Vagina (tissue), 2 donors: ENCODE measurements around the gene PACC1.

Experiments
- POLR2A ChIP-seq, 2 donors: fragments of 450-650 bp; IDR thresholded peaks; one replicate each; pipeline ENCODE4 v1.6.1; 2017; ENCODE audit warnings: antibody characterized with exemption in 2 of 2, mild to moderate bottlenecking in 2 of 2, moderate library complexity in 2 of 2
- POLR2AphosphoS5 ChIP-seq, 2 donors: sonication (generic); formaldehyde crosslinking; IDR thresholded peaks; one replicate each; pipeline ENCODE4 v1.9.0; 2017; ENCODE audit warnings: antibody characterized with exemption in 2 of 2, mild to moderate bottlenecking in 2 of 2, low read depth in 1 of 2; ENCODE audit not compliant: insufficient read depth in 1 of 2
- TF ChIP-seq, protein P1 (sequence below), 3 experiments: fragments of 450-650 bp in 2 of 3; fragments of 200-600 bp in 1 of 3; sonication (generic) in 1 of 3; IDR thresholded peaks; one replicate each; pipeline ENCODE4 v1.5.1; 2017 to 2019; ENCODE audit warnings: antibody characterized with exemption in 3 of 3, mild to moderate bottlenecking in 2 of 3, moderate library complexity in 2 of 3

DNA sequence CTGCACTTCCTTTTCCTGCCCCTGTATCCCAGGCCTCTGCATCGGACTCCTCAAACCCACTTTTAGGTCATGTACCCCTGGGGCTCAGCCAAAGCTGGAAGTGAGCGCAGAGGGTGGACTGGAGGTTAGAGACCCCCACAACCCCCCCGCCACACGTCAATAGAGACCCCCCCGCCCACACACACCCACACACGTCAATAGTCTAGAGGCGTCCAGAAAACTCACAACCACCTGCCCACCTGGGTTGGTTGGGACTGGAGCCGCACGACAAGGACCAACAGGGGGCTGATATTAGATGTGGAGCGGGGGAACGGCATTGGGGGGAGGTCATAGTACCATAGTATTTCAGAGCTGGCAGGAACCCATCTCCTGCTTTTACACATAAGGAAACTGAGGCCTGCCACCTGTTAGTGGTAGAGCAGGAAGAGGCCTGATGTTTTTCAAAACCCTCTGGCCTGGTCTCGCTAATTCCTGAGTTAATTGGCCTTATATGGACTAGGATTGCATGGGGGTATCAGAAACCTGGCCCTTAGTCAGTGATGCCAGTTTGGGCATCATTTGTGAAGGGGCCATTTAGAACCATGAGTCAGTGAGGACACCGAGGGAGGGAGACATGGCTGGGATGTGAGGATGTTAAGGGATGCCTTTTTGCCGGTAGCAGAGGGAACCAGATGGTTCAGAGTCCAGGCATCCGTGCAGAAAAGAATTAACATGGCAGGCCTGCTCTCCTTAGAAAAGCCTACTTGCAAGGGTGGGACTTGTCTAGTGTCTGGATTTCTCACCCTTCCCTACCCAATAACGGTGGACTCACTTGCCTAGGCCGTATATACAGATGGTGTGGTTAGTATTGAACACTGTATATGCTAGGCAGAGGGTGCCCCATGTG is 19.1 kb upstream of the PACC1 start:
- TF ChIP-seq, protein P1, sequence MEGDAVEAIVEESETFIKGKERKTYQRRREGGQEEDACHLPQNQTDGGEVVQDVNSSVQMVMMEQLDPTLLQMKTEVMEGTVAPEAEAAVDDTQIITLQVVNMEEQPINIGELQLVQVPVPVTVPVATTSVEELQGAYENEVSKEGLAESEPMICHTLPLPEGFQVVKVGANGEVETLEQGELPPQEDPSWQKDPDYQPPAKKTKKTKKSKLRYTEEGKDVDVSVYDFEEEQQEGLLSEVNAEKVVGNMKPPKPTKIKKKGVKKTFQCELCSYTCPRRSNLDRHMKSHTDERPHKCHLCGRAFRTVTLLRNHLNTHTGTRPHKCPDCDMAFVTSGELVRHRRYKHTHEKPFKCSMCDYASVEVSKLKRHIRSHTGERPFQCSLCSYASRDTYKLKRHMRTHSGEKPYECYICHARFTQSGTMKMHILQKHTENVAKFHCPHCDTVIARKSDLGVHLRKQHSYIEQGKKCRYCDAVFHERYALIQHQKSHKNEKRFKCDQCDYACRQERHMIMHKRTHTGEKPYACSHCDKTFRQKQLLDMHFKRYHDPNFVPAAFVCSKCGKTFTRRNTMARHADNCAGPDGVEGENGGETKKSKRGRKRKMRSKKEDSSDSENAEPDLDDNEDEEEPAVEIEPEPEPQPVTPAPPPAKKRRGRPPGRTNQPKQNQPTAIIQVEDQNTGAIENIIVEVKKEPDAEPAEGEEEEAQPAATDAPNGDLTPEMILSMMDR (IDR thresholded peaks at IDR 0.05), result no peak
- TF ChIP-seq POLR2A (IDR thresholded peaks at IDR 0.05), result no peak
- TF ChIP-seq POLR2AphosphoS5 (IDR thresholded peaks at IDR 0.05; ENCODE audit: insufficient read depth in 1 of 2, low read depth in 1 of 2), result no peak
